Smooth muscle cell (in vitro differentiated cells): Measurements from ENCODE around the gene GPR141. TPM values are rescaled to one million over a fixed set of nuclear protein-coding genes. Genes with fewer than 3 reads are reported as not detected.

Experiments used
- DNase-seq: peaks from one replicate; lab custom pipeline; 2025; ENCODE audit not compliant: unreplicated experiment; lab: John Stamatoyannopoulos, UW
- H2AFZ ChIP-seq: fragments of 200-600 bp; sonication (generic); 2 replicates; pipeline ENCODE4 v1.6.0; 2016; ENCODE audit warnings: antibody characterized with exemption, low read depth, mild to moderate bottlenecking
- H3F3A ChIP-seq: fragments of 200-600 bp; sonication (generic); 2 replicates; pipeline ENCODE4 v1.6.0; 2017; ENCODE audit warnings: antibody characterized with exemption, low read depth
- H3K27ac ChIP-seq: fragments of 200-600 bp; sonication (generic); 2 replicates; pipeline ENCODE4 v1.5.1; 2016; ENCODE audit warnings: low read depth, mild to moderate bottlenecking
- H3K27me3 ChIP-seq: fragments of 200-600 bp; sonication (generic); 2 replicates; pipeline ENCODE4 v1.6.1; 2016; ENCODE audit warnings: low read depth, mild to moderate bottlenecking
- H3K36me3 ChIP-seq: fragments of 200-600 bp; sonication (generic); 2 replicates; pipeline ENCODE4 v1.5.1; 2016; ENCODE audit warnings: low read depth
- H3K4me1 ChIP-seq: fragments of 200-600 bp; sonication (generic); 2 replicates; pipeline ENCODE4 v1.5.1; 2016; ENCODE audit warnings: low read depth
- H3K4me2 ChIP-seq: fragments of 200-600 bp; sonication (generic); 2 replicates; pipeline ENCODE4 v1.6.0; 2016; ENCODE audit warnings: mild to moderate bottlenecking
- H3K4me3 ChIP-seq: fragments of 200-600 bp; sonication (generic); 2 replicates; pipeline ENCODE4 v1.5.1; 2016; ENCODE audit warnings: mild to moderate bottlenecking
- H3K79me2 ChIP-seq: fragments of 200-600 bp; sonication (generic); 2 replicates; pipeline ENCODE4 v1.6.0; 2016; ENCODE audit warnings: low read depth, mild to moderate bottlenecking
- H3K9ac ChIP-seq: fragments of 200-600 bp; sonication (generic); 2 replicates; pipeline ENCODE4 v1.6.0; 2016; ENCODE audit warnings: low read depth
- H3K9me3 ChIP-seq: fragments of 200-600 bp; sonication (generic); replicated peaks from 2 replicates; pipeline ENCODE4 v1.5.1; 2016; ENCODE audit warnings: low read depth
- H4K20me1 ChIP-seq: fragments of 200-600 bp; sonication (generic); 2 replicates; pipeline ENCODE4 v1.6.0; 2016; ENCODE audit warnings: low read depth
- WGBS: methylation state at CpG from one replicate; pipeline ENCODE4 v1.1.7; 2016; ENCODE audit warnings: low lambda C conversion rate; 5-methylcytosine and 5-hydroxymethylcytosine counted together
- polyA plus RNA-seq: library from polyadenylated mRNA; unstranded; fragments of >200 nt; fragmentation: Nextera tagmentation; extraction: Ambion mirVana; gene quantifications from 2 replicates; pipeline ENCODE4 v1.2.1, GENCODE V29; 2016
- total RNA-seq: library from RNA; depleted of rRNA; stranded (reverse); fragments of >200 nt; gene quantifications from 2 replicates; pipeline ENCODE4 v1.2.3, GENCODE V29; 2014
- TF ChIP-seq, protein P1 (sequence below): fragments of 200-600 bp; sonication (generic); IDR thresholded peaks from 2 replicates; pipeline ENCODE4 v1.5.1; 2017; ENCODE audit warnings: borderline replicate concordance, mild to moderate bottlenecking, antibody characterized with exemption; ENCODE audit not compliant: insufficient read depth, poor library complexity, severe bottlenecking

Gene GPR141
- total and polyA plus RNA-seq, 2 experiments from 2014 or later = 2.5 TPM; not detected in 1

DNA sequence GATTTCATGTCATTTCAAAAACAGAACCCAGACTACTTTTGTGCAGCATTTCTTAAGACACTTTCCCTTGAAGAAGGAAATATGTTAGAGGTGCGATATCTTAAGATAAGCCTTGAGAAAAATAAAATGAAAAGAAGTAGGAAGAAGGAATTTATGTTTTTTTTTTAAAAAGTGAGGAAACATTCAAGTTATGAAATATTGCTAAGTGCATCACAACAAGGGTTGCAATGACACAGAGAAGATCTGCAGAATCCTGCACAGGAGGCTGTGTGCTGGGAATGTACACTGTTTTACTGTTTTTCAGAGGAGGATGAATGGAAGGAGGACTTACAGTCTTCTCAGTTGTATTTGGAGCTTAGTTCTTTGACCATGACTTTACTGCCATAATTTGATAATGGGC lies 85.0 kb downstream of the GPR141 start:
- Histone ChIP-seq H3K27me3 (no peaks in the 10 kb centered on the region), H3K27ac (no peak overlapping the region), H3F3A (no peaks in the 10 kb centered on the region), H2AFZ (no peak overlapping the region), H3K4me3 (no peak overlapping the region), H3K9ac (no peak overlapping the region), H3K9me3 (no peaks in the 10 kb centered on the region), H3K4me2 (no peak overlapping the region), H3K4me1 (no peaks in the 10 kb centered on the region), H4K20me1 (no peaks in the 10 kb centered on the region), H3K79me2 (no peaks in the 10 kb centered on the region), H3K36me3 (no peaks in the 10 kb centered on the region)
- DNase-seq = no peak
- TF ChIP-seq, protein P1, sequence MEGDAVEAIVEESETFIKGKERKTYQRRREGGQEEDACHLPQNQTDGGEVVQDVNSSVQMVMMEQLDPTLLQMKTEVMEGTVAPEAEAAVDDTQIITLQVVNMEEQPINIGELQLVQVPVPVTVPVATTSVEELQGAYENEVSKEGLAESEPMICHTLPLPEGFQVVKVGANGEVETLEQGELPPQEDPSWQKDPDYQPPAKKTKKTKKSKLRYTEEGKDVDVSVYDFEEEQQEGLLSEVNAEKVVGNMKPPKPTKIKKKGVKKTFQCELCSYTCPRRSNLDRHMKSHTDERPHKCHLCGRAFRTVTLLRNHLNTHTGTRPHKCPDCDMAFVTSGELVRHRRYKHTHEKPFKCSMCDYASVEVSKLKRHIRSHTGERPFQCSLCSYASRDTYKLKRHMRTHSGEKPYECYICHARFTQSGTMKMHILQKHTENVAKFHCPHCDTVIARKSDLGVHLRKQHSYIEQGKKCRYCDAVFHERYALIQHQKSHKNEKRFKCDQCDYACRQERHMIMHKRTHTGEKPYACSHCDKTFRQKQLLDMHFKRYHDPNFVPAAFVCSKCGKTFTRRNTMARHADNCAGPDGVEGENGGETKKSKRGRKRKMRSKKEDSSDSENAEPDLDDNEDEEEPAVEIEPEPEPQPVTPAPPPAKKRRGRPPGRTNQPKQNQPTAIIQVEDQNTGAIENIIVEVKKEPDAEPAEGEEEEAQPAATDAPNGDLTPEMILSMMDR = no peak
- 97% methylated on average over 1 of the region's 1 CpG for WGBS

DNA sequence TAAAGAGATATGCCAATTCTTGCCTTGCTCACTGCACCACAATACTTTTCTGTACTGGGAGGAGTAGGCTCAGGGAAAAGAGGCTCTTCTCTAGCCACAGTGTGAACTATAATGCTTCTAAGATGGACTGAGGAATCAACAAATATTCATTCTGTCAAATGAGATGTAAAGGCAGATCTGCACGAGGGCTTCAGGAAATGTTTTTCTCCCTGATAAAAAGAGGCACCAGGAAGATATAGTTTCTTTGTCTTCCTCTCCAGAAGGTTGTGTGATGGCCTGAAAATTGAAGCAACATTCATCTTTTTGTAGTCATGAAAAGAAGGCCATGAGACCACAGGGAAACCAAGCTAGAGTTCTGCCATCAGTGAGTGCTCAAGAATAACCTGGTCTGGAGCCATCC lies 85.7 kb downstream of the GPR141 start:
- Histone ChIP-seq H3K9ac (no peak overlapping the region), H3K9me3 (no peaks in the 10 kb centered on the region), H4K20me1 (no peaks in the 10 kb centered on the region), H3K79me2 (no peaks in the 10 kb centered on the region), H3K4me3 (no peak overlapping the region), H2AFZ (no peak overlapping the region), H3K36me3 (no peaks in the 10 kb centered on the region), H3K27ac (no peak overlapping the region), H3K4me2 (no peak overlapping the region), H3K4me1 (no peaks in the 10 kb centered on the region), H3K27me3 (no peaks in the 10 kb centered on the region), H3F3A (no peaks in the 10 kb centered on the region)
- TF ChIP-seq, protein P1 = no peak
- WGBS = 73% methylated on average over 1 of the region's 1 CpG
- DNase-seq = no peak

DNA sequence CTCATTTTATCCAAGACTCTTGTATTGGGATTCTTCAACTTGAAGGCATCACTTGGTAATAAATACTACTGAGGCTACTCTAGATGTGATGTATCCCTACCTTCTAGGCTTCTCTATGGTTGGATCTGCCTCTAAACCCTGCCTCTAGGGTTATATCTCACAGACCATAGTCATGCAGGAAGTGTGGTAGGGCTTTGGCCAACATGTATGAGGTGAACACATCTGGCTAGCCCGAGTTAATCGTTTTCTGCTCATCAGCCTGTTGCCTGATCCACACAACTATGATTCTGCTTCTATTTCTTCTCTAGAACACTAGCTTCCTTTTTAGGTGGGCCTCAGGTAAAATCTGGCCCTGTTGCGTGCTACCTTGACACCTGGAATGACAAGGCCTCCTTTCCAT lies 86.2 kb downstream of the GPR141 start:
- Histone ChIP-seq H2AFZ (no peak overlapping the region), H3K79me2 (no peaks in the 10 kb centered on the region), H3K36me3 (no peaks in the 10 kb centered on the region), H3K4me2 (no peak overlapping the region), H3K4me3 (no peak overlapping the region), H3K9me3 (no peaks in the 10 kb centered on the region), H3K9ac (no peak overlapping the region), H3F3A (no peaks in the 10 kb centered on the region), H4K20me1 (no peaks in the 10 kb centered on the region), H3K4me1 (no peaks in the 10 kb centered on the region), H3K27me3 (no peaks in the 10 kb centered on the region), H3K27ac (no peak overlapping the region)
- WGBS = 98% methylated on average over 3 of the region's 3 CpGs
- TF ChIP-seq, protein P1 = no peak
- no peak for DNase-seq

- no peaks in the 10 kb centered on the region for H4K20me1 ChIP-seq
- H3K9ac ChIP-seq = no peak overlapping the region
- 93% methylated on average over 6 of the region's 6 CpGs for WGBS
- H3K4me1 ChIP-seq = no peaks in the 10 kb centered on the region
- H3K27ac ChIP-seq = no peak overlapping the region
- TF ChIP-seq, protein P1 = no peak
- H3K4me2 ChIP-seq = no peak overlapping the region
- no peak overlapping the region for H3K4me3 ChIP-seq
- no peaks in the 10 kb centered on the region for H3F3A ChIP-seq
- no peaks in the 10 kb centered on the region for H3K36me3 ChIP-seq
- no peaks in the 10 kb centered on the region for H3K79me2 ChIP-seq
- no peak for DNase-seq
- H2AFZ ChIP-seq = no peak overlapping the region
- no peaks in the 10 kb centered on the region for H3K27me3 ChIP-seq
- no peaks in the 10 kb centered on the region for H3K9me3 ChIP-seq
Observed at GRCh38 chr7:37770838-37771237, 87.3 kb downstream of the GPR141 start.
